Fibroblast of upper back skin (primary cell): ENCODE results near the gene MATCAP1.

Experiments
- DNase-seq: peaks from one replicate; pipeline ENCODE4 v3.0.0-alpha.2; 2013

Gene MATCAP1

DNA sequence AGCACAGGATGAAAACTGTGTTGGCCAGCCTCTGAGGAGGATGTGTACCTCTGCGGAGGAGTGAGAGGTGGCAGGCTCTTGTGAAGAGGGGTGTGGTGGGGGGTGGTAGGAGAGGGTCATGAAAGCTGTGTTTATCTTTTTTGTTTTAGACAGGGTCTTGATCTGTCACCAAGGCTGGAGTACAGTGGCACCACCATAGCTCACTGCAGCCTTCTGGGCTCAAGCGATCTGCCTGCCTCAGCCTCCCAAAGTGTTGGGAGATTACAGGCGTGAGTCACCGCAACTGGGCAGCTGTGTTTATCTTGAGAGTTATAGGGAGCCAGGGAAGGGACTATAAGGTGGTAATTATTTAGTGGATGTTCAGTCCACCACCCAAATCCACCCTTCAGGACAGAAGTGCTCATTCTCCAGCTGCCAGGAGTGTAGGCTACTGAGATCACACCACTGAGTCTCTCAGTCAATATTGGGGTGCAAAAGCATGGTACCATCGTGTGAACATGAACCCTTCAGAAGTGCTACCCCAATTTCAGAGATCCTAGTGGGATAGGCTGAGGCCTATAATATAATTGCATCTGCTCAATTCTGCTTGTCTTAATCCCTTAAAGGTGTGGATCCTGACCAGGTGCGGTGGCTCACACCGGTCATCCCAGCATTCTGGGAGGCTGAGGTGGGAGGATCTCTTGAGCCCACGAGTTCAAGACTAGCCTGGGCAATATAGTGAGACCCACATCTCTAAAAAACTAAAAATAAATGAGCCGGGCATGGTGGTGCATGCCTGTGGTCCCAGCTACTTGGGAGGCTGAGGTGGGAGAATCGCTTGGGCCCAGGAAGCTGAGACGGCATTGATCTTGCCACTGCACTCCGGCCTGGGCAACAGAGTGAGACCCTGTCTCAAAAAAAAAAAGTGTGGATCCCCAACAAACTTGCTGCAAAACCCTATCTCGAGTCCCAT, 7.0 kb upstream of the MATCAP1 start:
- no peak for DNase-seq

DNA sequence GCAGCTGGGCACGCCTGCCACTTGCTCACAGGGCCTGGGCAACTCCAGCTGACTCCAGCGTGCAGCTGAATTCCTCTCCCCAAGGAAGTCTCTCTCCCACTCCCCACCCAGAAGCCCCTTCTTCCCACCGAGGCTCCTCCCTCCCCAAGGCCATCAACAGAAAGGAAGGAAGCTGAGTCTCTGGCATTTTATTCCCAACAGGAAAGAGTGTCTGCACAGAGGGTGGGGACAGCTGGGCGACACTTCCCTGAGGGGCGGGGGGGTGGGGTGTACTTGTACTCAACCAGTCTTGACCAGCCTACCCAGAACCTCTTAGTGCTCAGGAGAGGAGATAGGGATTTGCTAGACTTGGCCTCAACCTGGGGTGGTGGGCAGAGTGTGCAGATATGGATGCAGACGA, 6.3 kb upstream of the MATCAP1 start, which contains the start of gene EXOC3L1:
TSS of gene EXOC3L1 (minus strand) at position 96 of the 400 bp plus-strand sequence. CDS start 460 bp downstream, outside the sequence.
- DNase-seq, result no peak

DNA sequence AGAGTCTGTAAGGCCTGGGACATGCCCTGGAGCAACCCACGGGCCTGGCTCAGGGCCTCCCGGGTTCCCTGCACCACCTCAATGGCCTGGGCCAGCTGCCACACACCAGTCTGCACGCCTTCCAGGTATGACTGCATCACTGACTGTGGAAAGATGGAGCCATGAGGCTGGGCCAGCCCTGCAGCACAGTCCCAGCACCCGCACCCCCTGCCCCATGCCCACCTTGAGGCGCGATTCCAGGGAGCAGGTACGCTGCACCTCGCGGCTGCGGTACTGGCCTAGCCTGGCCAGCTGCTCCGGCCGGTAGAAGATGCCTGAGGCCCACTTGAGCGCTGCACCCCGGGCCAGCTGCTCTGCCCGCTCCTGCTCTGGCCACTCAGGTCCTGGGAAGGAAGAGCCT, 5.0 kb upstream of the MATCAP1 start:
- DNase-seq, result no peak

DNA sequence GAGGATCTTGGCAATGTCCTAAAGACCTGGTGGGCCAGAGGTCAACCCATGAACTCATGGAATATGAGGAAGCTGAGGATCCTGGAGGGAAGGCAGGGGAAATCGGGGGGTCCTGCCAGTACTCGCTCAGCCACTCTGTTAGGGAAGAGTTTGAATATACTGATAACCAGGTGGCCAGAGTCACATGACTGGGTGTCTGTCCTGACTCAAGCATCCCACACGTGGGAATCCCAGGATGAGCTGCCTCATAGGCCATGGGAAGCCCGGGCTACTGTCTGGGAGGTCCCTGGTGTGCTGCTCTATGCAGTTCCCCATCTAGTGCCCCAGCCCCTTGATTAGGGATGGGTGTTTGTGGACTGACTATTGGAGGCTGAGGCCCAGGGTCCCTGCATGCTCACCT, 4.6 kb upstream of the MATCAP1 start:
- no peak for DNase-seq

DNA sequence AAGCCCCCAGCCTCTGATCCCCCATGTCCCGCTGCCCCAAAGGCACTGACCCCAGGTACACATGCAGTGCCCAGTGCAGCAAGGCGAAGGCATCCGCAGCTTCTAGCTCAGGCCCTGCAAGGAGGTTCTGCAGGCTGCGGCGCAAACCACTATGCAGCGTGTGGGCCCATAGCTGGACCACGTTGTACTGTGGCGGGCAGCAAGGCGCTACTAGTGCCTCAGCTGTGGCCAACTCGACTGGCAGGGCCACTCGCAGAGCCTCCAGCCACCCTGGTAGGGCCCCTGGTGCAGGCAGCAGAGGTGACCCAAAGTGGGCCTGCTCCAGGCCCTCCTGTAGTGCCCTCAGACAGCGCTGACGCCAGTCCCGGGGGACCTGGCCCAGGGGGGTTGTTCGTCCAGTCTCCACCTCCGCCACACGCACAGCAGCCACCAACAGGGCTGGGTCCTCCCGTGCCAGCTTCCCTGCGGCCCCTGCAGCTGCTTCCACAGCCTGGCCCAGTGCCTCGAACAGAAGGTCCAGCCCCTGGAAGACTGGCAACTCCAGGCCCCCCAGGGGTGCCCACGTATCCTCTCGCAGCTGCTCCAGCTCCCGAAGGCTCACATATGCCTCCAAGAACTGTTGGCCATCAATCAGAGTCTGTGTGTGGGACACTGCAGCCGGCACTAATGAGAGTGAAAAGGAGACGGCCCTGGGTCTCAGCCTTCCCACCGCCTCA, 3.6 kb upstream of the MATCAP1 start:
- DNase-seq, result no peak

DNA sequence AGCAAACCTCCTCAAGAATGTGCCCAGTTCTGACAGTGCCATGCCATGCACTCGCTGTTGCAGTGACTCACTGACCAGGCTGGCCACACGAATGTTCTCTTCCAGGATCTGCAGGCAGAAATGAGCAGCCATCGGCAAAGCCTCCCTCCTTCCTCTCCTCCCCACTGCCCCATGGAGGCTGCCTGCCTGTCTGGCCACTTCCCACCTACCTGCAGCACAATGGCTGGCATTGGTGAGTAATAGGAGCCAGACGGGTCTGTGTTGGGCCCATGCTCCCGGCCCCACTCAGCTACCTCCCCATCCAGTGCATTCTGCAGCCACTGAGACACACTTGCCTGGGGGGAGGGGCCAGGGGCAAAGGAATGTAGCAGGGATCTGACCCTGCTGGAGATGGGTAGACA, 2.8 kb upstream of the MATCAP1 start:
- DNase-seq, result no peak

DNA sequence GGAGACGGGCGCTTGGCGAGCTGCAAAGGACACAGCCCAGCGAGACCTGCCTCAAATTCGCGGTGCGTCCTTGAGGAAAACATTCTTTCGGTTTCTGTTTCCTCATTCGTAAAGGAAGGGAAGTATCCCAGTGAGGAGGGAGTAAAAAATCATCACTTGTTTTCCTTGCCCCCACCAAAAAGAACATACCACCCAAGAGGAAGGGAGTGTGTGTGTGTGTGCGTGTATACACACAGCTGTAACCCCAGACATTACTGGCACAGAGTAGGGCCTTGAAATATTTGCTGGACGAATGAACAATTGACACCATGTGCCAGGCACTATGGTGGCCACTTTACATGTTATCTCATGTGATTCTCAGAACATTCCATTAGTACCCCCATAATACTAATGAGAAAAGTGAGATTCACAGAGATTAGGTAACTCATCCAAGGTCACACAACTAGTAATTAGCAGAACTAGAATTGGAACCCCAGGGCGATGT, 1.9 kb upstream of the MATCAP1 start:
- no peak for DNase-seq

DNA sequence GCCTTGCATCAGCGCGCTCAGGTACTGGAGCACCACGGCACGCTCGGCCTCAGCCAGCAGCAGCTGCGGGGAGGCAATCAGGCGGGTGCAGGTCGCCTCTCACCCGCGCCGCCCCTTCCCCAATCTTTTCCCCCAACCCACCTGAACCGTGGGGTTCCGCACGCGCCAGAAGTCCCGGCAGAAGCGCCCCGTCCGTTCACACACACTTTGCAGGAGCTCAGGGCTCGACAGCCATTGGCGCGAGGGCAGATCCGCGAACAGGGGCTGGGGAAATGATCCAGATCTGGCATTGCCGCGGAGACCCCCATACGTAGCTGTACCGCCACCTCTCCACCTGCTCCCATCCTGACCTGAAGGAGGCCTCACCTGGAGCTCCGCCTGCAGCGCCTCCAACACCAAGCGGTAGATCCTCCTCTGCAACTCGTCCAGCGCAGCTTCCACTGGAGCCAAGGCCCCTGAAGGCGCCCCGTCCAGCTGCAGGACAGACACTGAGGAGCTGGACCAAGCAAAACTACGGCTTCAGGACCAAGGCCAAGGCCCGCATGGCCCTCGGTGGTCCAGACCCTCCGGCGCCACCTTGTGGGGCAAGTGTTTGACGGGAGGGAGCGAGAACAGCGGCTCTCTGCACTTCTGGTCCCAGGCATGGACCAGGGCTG, 1.4 kb upstream of the MATCAP1 start:
- peak; percentile 85 for DNase-seq

DNA sequence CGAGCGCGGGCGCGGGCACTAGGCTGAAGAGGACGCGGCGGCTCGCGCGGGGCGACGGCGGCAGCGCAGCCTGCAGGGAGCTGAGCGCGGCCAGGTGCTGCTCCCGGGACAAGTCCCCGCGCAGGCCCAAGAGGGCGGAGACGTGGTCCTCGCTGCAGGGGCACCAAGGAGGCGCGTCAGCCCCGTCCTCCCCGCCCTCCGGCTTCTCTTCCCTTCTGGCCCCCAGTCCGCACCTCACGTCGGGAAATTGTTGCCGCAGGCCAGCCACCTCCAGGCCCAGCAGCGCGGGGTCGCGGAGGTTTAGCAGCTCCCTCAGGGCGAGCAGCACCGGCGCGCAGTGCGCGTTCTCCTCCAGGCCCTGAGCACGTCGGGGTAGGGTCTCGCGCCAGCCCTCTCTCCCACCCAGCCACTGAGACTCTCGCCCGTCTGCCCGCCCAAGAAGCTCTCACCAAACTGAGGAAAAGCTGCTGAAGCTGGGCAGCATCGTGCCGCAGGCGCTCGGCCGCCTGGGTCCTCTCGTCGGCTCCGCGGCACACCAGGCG, 761 bp upstream of the MATCAP1 start:
- DNase-seq, result no peak

DNA sequence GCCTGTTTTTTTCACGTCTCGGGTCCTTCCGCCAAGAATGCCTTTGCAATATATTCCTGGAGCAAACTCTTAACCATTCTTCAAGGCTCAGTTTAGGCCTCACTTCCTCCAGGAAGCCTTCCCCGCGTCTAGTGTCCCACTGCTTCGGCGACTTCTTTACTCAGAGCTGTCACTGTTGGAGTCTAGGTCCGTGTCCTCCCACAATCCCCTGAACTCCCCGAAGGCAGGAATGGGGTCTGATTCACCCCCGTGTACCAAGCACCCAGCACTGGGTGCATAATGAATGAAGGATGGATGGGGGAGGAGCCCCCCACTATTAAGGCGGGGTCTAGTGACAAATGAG, 508 bp downstream of the MATCAP1 start:
- DNase-seq, result no peak

DNA sequence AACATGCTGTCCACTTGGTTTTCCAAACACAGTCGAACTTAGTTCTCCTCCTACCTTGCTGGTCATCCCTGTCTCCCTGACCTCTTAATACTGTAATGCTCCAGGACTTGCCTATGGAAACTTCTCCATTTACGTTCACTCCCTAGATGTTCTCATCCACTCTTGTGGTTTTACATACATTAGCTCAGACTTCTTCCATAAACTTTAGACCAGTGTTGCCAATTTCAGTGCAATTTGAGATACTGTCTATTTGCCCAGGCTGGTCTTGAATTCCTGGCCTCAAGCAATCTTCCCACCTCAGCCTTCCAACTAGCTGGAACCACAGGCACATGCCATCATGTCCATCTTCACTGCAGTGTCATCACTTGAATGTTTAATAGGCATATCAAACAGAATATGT, 1.5 kb downstream of the MATCAP1 start:
- DNase-seq, result no peak

DNA sequence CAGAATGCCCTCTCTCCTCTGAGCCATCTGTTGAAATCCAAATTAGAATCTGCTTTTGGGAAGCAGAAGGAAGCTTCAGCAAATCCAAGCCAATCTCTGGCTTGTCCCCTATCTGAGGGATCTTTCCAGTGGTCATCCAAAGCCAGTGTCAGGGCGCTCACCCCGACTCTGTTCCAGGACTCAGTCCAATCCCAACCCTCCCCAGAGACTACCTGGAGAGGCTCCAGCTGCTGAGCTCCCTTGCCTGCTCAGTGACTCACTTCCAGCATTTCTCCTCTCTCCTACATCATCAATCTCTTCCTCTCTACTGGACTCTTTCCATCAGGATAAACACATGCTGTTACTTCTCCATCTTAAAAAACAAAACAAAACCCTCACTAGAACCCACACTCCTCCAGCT, 2.4 kb downstream of the MATCAP1 start:
- peak; percentile 88 for DNase-seq

DNA sequence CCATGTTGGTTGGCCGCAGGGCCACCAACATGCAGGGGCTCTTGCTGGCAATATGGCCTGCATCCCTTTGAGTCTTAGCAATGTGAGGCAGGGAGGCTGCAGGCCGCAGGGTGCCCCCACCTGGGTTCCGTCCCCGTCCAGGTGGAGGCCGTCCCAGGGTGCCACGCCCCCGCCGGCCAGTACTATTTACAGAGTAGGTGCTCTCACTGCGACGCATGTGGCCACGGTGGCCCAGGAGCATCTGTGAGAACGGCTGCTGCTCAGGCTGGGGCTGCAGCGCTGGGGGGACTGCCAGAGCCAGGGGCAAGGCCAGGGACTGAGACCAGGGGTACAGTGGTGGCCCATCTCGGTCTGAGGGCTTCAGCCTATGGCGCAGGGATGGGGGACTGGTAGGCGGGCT, 3.6 kb downstream of the MATCAP1 start:
- no peak for DNase-seq

DNA sequence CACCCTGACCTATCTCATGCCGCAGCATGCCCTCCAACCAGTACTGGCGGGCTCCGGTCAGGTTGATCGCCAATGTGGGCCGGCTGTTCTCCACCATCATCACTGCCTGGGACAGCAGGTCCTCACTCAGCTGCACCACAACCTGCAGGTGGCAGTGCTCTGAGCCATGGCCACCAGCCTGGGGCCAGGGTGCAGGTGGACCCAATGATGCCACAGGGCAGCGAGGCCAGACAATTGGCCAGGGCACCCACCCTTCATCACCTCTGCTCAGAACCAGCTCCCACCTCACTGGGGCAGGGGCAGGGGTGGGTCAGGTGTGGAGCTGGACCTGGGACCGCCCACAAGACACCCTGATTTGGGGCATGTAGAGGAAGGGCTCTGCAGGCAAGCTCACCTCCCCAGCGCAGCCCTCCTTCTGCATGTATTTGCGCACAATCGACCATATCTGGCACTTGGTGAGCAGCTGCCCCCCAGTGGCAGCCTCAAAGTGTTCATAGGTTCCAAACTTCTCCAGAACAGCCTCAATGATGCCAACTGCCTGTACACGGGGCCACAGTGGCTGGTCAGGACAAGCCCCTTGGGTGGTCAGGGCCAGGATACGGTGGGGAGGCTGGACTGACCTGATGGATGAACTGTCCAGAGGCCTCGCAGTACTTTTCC, 4.2 kb downstream of the MATCAP1 start:
- DNase-seq, result no peak

DNA sequence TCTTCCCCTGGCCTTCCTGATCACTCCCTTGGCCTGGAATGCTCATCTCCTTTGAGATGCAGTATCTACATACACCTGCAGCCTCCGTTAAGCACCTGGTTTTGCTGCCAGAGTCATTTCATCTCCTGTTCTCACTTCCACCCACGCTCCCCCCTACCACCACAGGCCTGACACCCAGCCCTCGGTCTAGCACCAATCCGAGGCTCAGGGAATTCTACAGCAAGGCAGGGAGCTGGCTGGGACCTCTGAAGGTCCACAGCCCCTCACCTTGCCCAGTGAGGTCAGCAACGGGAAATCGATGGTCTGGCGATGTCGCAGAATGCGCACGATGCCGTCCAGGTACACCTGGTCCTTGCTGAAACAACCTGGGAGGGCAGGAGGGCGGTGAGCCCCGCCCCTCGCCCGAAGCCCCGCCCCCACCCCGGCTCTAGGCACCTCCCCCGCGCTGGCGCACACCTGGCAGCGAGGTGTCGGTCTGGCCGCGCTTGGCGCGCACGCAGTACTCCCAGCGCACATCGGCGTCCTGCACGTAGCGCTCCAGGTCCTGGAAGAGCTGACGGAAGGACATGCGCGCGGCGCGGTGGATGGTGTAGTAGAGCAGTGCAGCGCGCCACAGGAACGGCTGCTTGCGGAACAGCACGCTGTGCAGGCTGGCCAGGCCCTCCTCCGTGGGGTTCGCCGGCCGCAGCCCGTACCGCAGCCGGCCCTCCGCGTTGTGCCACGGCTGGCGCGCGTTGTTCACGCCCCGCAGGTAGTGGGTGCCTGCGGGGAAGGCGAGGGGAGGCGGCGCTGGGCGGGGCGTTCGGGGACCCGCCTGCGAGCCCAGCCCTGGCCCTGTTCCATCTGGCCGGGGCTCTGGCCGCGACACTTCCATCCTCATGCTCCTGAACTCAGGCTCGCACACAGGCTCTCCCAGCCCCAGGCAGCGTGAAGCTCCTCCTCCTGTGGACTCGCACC, 5.7 kb downstream of the MATCAP1 start:
- DNase-seq, result peak; percentile 31

DNA sequence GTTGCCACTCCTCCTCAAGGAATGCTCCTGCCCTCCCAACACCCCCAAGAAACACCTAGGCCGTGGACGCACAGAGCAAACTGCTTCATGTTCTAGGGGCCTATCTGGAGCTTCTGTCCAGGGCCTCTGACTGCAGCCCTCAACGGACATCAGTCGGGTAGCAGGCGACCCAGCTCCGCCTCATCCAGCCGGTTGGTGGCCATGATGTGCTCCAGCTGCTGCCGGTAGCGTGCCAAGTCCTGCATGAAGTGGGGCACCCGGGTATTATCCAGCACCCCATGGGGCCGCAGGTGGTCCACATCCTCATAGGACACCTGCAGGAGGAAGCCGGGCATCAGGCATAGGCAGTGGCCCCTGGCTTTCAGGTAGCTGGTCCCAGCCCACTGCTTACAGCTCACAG, 7.1 kb downstream of the MATCAP1 start:
- no peak for DNase-seq

DNA sequence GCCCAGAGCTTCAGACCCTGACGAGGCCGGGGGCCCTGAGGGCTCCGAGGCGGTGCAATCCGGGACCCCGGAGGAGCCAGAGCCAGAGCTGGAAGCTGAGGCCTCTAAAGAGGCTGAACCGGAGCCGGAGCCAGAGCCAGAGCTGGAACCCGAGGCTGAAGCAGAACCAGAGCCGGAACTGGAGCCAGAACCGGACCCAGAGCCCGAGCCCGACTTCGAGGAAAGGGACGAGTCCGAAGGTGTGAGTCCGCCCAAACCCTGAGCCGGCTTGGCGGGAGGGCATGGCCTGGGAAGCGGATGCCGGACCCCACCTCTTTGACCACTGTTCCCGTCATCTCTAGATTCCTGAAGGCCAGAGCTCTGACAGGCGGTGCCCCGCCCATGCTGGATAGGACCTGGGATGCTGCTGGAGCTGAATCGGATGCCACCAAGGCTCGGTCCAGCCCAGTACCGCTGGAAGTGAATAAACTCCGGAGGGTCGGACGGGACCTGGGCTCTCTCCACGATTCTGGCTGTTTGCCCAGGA, 9.0 kb downstream of the MATCAP1 start:
- DNase-seq, result no peak

DNA sequence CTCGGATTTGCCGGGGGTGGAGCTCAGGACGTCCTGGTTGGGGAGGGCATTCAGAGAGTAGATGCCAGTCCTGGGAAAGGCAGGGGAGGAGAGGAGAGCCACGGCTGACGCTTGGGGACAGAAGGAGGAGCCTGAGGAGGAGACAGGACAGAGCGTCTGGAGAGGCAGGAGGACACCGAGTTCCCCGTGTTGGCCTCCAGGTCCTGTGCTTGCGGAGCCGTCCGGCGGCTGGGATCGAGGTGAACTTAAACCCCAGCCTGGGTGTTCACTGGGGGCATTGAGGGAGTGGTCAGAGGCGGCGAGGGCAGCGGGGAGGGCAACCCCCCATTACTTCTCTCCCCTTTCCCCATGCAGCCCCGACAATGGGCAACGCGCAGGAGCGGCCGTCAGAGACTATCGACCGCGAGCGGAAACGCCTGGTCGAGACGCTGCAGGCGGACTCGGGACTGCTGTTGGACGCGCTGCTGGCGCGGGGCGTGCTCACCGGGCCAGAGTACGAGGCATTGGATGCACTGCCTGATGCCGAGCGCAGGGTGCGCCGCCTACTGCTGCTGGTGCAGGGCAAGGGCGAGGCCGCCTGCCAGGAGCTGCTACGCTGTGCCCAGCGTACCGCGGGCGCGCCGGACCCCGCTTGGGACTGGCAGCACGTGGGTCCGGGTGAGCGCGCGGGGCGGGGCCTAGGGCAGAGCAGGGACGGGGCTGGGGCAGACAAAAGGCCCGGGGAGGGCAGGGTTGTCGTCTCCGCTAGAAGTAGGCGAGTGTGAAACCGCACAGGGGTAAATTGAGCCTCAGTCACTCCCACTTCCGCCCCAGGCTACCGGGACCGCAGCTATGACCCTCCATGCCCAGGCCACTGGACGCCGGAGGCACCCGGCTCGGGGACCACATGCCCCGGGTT, 9.7 kb downstream of the MATCAP1 start:
- peak; percentile 72 for DNase-seq

DNA sequence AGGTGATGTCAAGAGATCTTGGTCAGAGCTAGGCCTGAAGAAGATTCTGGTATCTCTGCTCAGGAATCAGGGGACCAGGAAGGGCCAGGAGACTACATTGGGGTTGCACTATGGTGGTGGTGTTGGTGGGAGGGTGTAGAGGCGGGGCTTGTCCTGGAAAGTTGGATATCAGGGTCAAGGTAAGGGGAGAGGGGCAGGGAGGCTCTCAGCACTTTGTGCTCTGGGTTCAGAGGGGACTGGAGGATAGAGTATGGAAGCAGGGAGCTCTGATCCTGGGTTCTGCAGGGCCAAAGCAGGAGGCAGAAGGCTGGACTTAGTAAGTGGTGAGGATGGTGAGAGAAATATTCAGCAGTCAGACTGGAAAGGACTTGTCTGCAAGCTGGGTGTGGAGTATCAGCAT, 10.4 kb downstream of the MATCAP1 start:
- DNase-seq, result no peak
